ENCODE data around the gene CADM2.
"Not testable (repeated sequence)": the region's sequence is repeated elsewhere in the genome, so short reads cannot be mapped to it uniquely, and the experiment has no call there.

The CADM2 gene

GRCh38 chr3:84958495-84959469 lies at the start of gene CADM2:
Gene CADM2 (plus strand): TSS chr3:84958989.
- Mint-ChIP-seq H3K27ac (no peak within 1 kb of the TSS), H3K4me3 (peak within 1 kb of the TSS; percentile 77), H3K4me1 (ENCODE audit: low read depth) (peaks cover 20% of the 10 kb centered on the region), H3K9me3 (no peaks in the 10 kb centered on the region), H3K27me3 (peaks cover 50% of the 10 kb centered on the region), H3K36me3 (ENCODE audit: low read depth) (no peaks in the 10 kb centered on the region)
- intact Hi-C loops (cut with micrococcal nuclease), result no loop called here

GRCh38 chr3:84918592-84918991 lies 40.2 kb upstream of the CADM2 start:
- H3K36me3 Mint-ChIP-seq (ENCODE audit: low read depth); intact Hi-C loops (cut with micrococcal nuclease); H3K4me3 Mint-ChIP-seq; H3K4me1 Mint-ChIP-seq (ENCODE audit: low read depth); H3K27ac Mint-ChIP-seq; H3K27me3 Mint-ChIP-seq: not testable (repeated sequence)
- H3K9me3 Mint-ChIP-seq, result peaks cover 23% of the 10 kb centered on the region

GRCh38 chr3:84922682-84923081 lies 36.1 kb upstream of the CADM2 start:
- Mint-ChIP-seq H3K4me3 (no peak overlapping the region), H3K27me3 (no peaks in the 10 kb centered on the region), H3K4me1 (ENCODE audit: low read depth) (no peaks in the 10 kb centered on the region), H3K36me3 (ENCODE audit: low read depth) (no peaks in the 10 kb centered on the region), H3K9me3 (peaks cover 14% of the 10 kb centered on the region), H3K27ac (no peak overlapping the region)
- intact Hi-C loops (cut with micrococcal nuclease), result no loop called here

- H3K36me3 Mint-ChIP-seq (ENCODE audit: low read depth), result no peaks in the 10 kb centered on the region
- no peaks in the 10 kb centered on the region for H3K9me3 Mint-ChIP-seq
- no peak overlapping the region for H3K4me3 Mint-ChIP-seq
- H3K27ac Mint-ChIP-seq, result no peak overlapping the region
- no peaks in the 10 kb centered on the region for H3K4me1 Mint-ChIP-seq (ENCODE audit: low read depth)
- intact Hi-C loops (cut with micrococcal nuclease), result no loop called here
- no peaks in the 10 kb centered on the region for H3K27me3 Mint-ChIP-seq
Measured at GRCh38 chr3:84925571-84925970, 33.2 kb upstream of the CADM2 start.

GRCh38 chr3:84943379-84943778 lies 15.4 kb upstream of the CADM2 start:
- Mint-ChIP-seq H3K4me1 (ENCODE audit: low read depth) (no peaks in the 10 kb centered on the region), H3K4me3 (no peak overlapping the region), H3K27me3 (no peaks in the 10 kb centered on the region), H3K36me3 (ENCODE audit: low read depth) (no peaks in the 10 kb centered on the region), H3K9me3 (no peaks in the 10 kb centered on the region), H3K27ac (no peak overlapping the region)
- intact Hi-C loops (cut with micrococcal nuclease), result no loop called here

GRCh38 chr3:84946240-84946639 lies 12.5 kb upstream of the CADM2 start:
- Mint-ChIP-seq H3K9me3 (peaks cover 15% of the 10 kb centered on the region), H3K4me3 (no peak overlapping the region), H3K27ac (no peak overlapping the region), H3K27me3 (no peaks in the 10 kb centered on the region), H3K4me1 (ENCODE audit: low read depth) (no peaks in the 10 kb centered on the region), H3K36me3 (ENCODE audit: low read depth) (no peaks in the 10 kb centered on the region)
- intact Hi-C loops (cut with micrococcal nuclease), result no loop called here

- Mint-ChIP-seq H3K27ac (no peak overlapping the region), H3K4me1 (ENCODE audit: low read depth) (peaks cover 20% of the 10 kb centered on the region), H3K36me3 (ENCODE audit: low read depth) (no peaks in the 10 kb centered on the region), H3K27me3 (peaks cover 50% of the 10 kb centered on the region), H3K9me3 (no peaks in the 10 kb centered on the region), H3K4me3 (peak overlapping the region; percentile 77)
- intact Hi-C loops (cut with micrococcal nuclease), result no loop called here
Measured at GRCh38 chr3:84959470-84960271, 882 bp downstream of the CADM2 start.

- H3K9me3 Mint-ChIP-seq, result no peaks in the 10 kb centered on the region
- H3K36me3 Mint-ChIP-seq (ENCODE audit: low read depth), result no peaks in the 10 kb centered on the region
- H3K4me1 Mint-ChIP-seq (ENCODE audit: low read depth), result peaks cover 20% of the 10 kb centered on the region
- H3K27me3 Mint-ChIP-seq, result peaks cover 50% of the 10 kb centered on the region
- intact Hi-C loops (cut with micrococcal nuclease), result no loop called here
- no peak overlapping the region for H3K4me3 Mint-ChIP-seq
- H3K27ac Mint-ChIP-seq, result no peak overlapping the region
Measured at GRCh38 chr3:84960581-84960980, 1.8 kb downstream of the CADM2 start.

GRCh38 chr3:84961011-84961410 lies 2.2 kb downstream of the CADM2 start:
- intact Hi-C loops (cut with micrococcal nuclease), result no loop called here
- H3K9me3 Mint-ChIP-seq, result no peaks in the 10 kb centered on the region
- no peaks in the 10 kb centered on the region for H3K36me3 Mint-ChIP-seq (ENCODE audit: low read depth)
- peaks cover 50% of the 10 kb centered on the region for H3K27me3 Mint-ChIP-seq
- H3K4me3 Mint-ChIP-seq, result no peak overlapping the region
- peaks cover 20% of the 10 kb centered on the region for H3K4me1 Mint-ChIP-seq (ENCODE audit: low read depth)
- no peak overlapping the region for H3K27ac Mint-ChIP-seq

GRCh38 chr3:84961521-84962255 lies 2.9 kb downstream of the CADM2 start:
- Mint-ChIP-seq H3K36me3 (ENCODE audit: low read depth) (no peaks in the 10 kb centered on the region), H3K9me3 (no peaks in the 10 kb centered on the region), H3K4me1 (ENCODE audit: low read depth) (peaks cover 20% of the 10 kb centered on the region), H3K27ac (no peak overlapping the region), H3K4me3 (no peak overlapping the region), H3K27me3 (peaks cover 50% of the 10 kb centered on the region)
- intact Hi-C loops (cut with micrococcal nuclease), result no loop called here

- intact Hi-C loops (cut with micrococcal nuclease), result no loop called here
- Mint-ChIP-seq H3K9me3 (no peaks in the 10 kb centered on the region), H3K4me1 (ENCODE audit: low read depth) (peaks cover 20% of the 10 kb centered on the region), H3K36me3 (ENCODE audit: low read depth) (no peaks in the 10 kb centered on the region), H3K27ac (no peak overlapping the region), H3K4me3 (no peak overlapping the region), H3K27me3 (peaks cover 48% of the 10 kb centered on the region)
Measured at GRCh38 chr3:84962415-84962814, 3.6 kb downstream of the CADM2 start.

- Mint-ChIP-seq H3K27me3 (peaks cover 42% of the 10 kb centered on the region), H3K4me3 (no peak overlapping the region), H3K4me1 (ENCODE audit: low read depth) (peaks cover 20% of the 10 kb centered on the region), H3K9me3 (no peaks in the 10 kb centered on the region), H3K27ac (no peak overlapping the region), H3K36me3 (ENCODE audit: low read depth) (no peaks in the 10 kb centered on the region)
- intact Hi-C loops (cut with micrococcal nuclease), result no loop called here
Measured at GRCh38 chr3:84963137-84963536, 4.3 kb downstream of the CADM2 start.

- peaks cover 22% of the 10 kb centered on the region for H3K27me3 Mint-ChIP-seq
- peaks cover under 1% of the 10 kb centered on the region for H3K4me1 Mint-ChIP-seq (ENCODE audit: low read depth)
- H3K4me3 Mint-ChIP-seq, result no peak overlapping the region
- intact Hi-C loops (cut with micrococcal nuclease), result no loop called here
- no peaks in the 10 kb centered on the region for H3K36me3 Mint-ChIP-seq (ENCODE audit: low read depth)
- no peaks in the 10 kb centered on the region for H3K9me3 Mint-ChIP-seq
- H3K27ac Mint-ChIP-seq, result no peak overlapping the region
Measured at GRCh38 chr3:84965141-84965540, 6.4 kb downstream of the CADM2 start.

Measured in dendritic cell treated with granulocyte-macrophage colony-stimulating factor and Interleukin-4, amounts not matched to agents 40 ng/mL and 50 ng/mL, for 4 days (primary cell).